Mucosa of rectum (tissue), 2 donors: ENCODE data around the gene FAM9C.

ENCODE experiments used
- H3K27ac ChIP-seq, 2 donors: one replicate each; pipeline ENCODE4 v1.7.0; 2013; ENCODE audit warnings: inconsistent platforms in 2 of 2, low read depth in 2 of 2, low read length in 2 of 2
- H3K27me3 ChIP-seq, 2 donors: one replicate each; pipeline ENCODE4 v1.7.0; 2013; ENCODE audit warnings: low read length in 2 of 2; ENCODE audit not compliant: control insufficient read depth in 2 of 2, insufficient read depth in 2 of 2
- H3K36me3 ChIP-seq, 2 donors: one replicate each; pipeline ENCODE4 v1.7.0; 2013; ENCODE audit warnings: low read length in 2 of 2; ENCODE audit not compliant: control insufficient read depth in 2 of 2, insufficient read depth in 2 of 2
- H3K4me1 ChIP-seq, 2 donors: one replicate each; pipeline ENCODE4 v1.7.0; 2013; ENCODE audit warnings: low read length in 2 of 2, mild to moderate bottlenecking in 1 of 2; ENCODE audit not compliant: control insufficient read depth in 2 of 2, insufficient read depth in 2 of 2
- H3K4me3 ChIP-seq, 2 donors: one replicate each; pipeline ENCODE4 v1.7.0; 2013; ENCODE audit warnings: low read length in 2 of 2
- H3K9ac ChIP-seq, 2 donors: one replicate each; pipeline ENCODE4 v1.7.0; 2013; ENCODE audit warnings: low read length in 2 of 2, low read depth in 1 of 2, mild to moderate bottlenecking in 1 of 2
- H3K9me3 ChIP-seq, 2 donors: one replicate each; pipeline ENCODE4 v1.7.0; 2013; ENCODE audit warnings: low read length in 2 of 2; ENCODE audit not compliant: control insufficient read depth in 2 of 2
- donor health status: healthy.
- donor health status: Normal muscosa, but diverticular disease.

FAM9C gene

GRCh38 chrX:12997906-12998687 lies 46.3 kb downstream of the FAM9C start:
- Histone ChIP-seq H3K9me3 (no peaks in the 10 kb centered on the region), H3K4me3 (no peak overlapping the region), H3K4me1 (peaks cover 16 to 39% of the 10 kb centered on the region in 2 donors), H3K36me3 (no peaks in the 10 kb centered on the region), H3K27ac (peak overlapping the region; percentile 58 to 67), H3K27me3 (no peaks in the 10 kb centered on the region), H3K9ac (peak overlapping the region in 1 of 2 donors; percentile 44)

- Histone ChIP-seq H3K36me3 (no peaks in the 10 kb centered on the region), H3K4me1 (peaks cover 14 to 35% of the 10 kb centered on the region in 2 donors)
These were observed 47.4 kb downstream of the FAM9C start for GRCh38 chrX:12996934-12997435.

GRCh38 chrX:12994321-12994720 lies 50.1 kb downstream of the FAM9C start:
- Histone ChIP-seq H3K27ac (peak overlapping the region; percentile 43 to 78), H3K4me3 (no peak overlapping the region), H3K4me1 (peaks cover 8 to 18% of the 10 kb centered on the region in 2 donors), H3K27me3 (no peaks in the 10 kb centered on the region), H3K9me3 (no peaks in the 10 kb centered on the region), H3K9ac (no peak overlapping the region), H3K36me3 (no peaks in the 10 kb centered on the region)

More at GRCh38 chrX:12996934-12997435, 47.4 kb downstream of the FAM9C start:
- peak overlapping the region; percentile 58 to 67 for H3K27ac ChIP-seq
- no peak overlapping the region for H3K9ac ChIP-seq
- H3K9me3 ChIP-seq, result no peaks in the 10 kb centered on the region
- H3K4me3 ChIP-seq, result no peak overlapping the region
- no peaks in the 10 kb centered on the region for H3K27me3 ChIP-seq

- Histone ChIP-seq H3K9me3 (no peaks in the 10 kb centered on the region), H3K9ac (no peak overlapping the region), H3K27ac (peak overlapping the region; percentile 43 to 78), H3K36me3 (no peaks in the 10 kb centered on the region), H3K27me3 (no peaks in the 10 kb centered on the region), H3K4me1 (peaks cover 7 to 15% of the 10 kb centered on the region in 2 donors), H3K4me3 (no peak overlapping the region)
These were observed 50.6 kb downstream of the FAM9C start for GRCh38 chrX:12993826-12994225.

GRCh38 chrX:12992544-12993118 lies 51.8 kb downstream of the FAM9C start:
- Histone ChIP-seq H3K4me1 (peaks cover 3 to 5% of the 10 kb centered on the region in 2 donors), H3K36me3 (no peaks in the 10 kb centered on the region), H3K9me3 (no peaks in the 10 kb centered on the region), H3K4me3 (no peak overlapping the region), H3K27me3 (no peaks in the 10 kb centered on the region), H3K9ac (no peak overlapping the region), H3K27ac (no peak overlapping the region)

GRCh38 chrX:12991575-12991974 lies 52.8 kb downstream of the FAM9C start:
- H3K27ac ChIP-seq, result no peak overlapping the region
- no peak overlapping the region for H3K9ac ChIP-seq
- H3K27me3 ChIP-seq, result no peaks in the 10 kb centered on the region
- H3K4me1 ChIP-seq, result peaks cover 0 to 2% of the 10 kb centered on the region in 2 donors
- H3K4me3 ChIP-seq, result no peak overlapping the region
- no peaks in the 10 kb centered on the region for H3K9me3 ChIP-seq
- H3K36me3 ChIP-seq, result no peaks in the 10 kb centered on the region

- H3K4me1 ChIP-seq, result peaks cover 0 to 3% of the 10 kb centered on the region in 2 donors
- H3K9me3 ChIP-seq, result no peaks in the 10 kb centered on the region
- no peak overlapping the region for H3K9ac ChIP-seq
- H3K27me3 ChIP-seq, result no peaks in the 10 kb centered on the region
- H3K4me3 ChIP-seq, result no peak overlapping the region
- H3K36me3 ChIP-seq, result no peaks in the 10 kb centered on the region
- no peak overlapping the region for H3K27ac ChIP-seq
These were observed 55.0 kb downstream of the FAM9C start for GRCh38 chrX:12989461-12989860.

- Histone ChIP-seq H3K9me3 (no peaks in the 10 kb centered on the region), H3K4me1 (peaks cover 0 to 5% of the 10 kb centered on the region in 2 donors), H3K4me3 (peak overlapping the region in 1 of 2 donors; percentile 1), H3K27me3 (no peaks in the 10 kb centered on the region), H3K9ac (no peak overlapping the region), H3K36me3 (no peaks in the 10 kb centered on the region), H3K27ac (peak overlapping the region; percentile 11 to 45)
These were observed 55.6 kb downstream of the FAM9C start for GRCh38 chrX:12988797-12989196.

- peaks cover 0 to 5% of the 10 kb centered on the region in 2 donors for H3K4me1 ChIP-seq
- no peaks in the 10 kb centered on the region for H3K36me3 ChIP-seq
- H3K4me3 ChIP-seq, result no peak overlapping the region
- no peaks in the 10 kb centered on the region for H3K27me3 ChIP-seq
- H3K27ac ChIP-seq, result peak overlapping the region; percentile 11 to 45
- no peak overlapping the region for H3K9ac ChIP-seq
- H3K9me3 ChIP-seq, result no peaks in the 10 kb centered on the region
These were observed 56.4 kb downstream of the FAM9C start for GRCh38 chrX:12987900-12988594.

GRCh38 chrX:12987340-12987739 lies 57.1 kb downstream of the FAM9C start:
- H3K27ac ChIP-seq, result no peak overlapping the region
- peaks cover 0 to 3% of the 10 kb centered on the region in 2 donors for H3K27me3 ChIP-seq
- H3K9me3 ChIP-seq, result no peaks in the 10 kb centered on the region

More at GRCh38 chrX:12987340-12987739, 57.1 kb downstream of the FAM9C start:
- no peaks in the 10 kb centered on the region for H3K36me3 ChIP-seq
- no peak overlapping the region for H3K9ac ChIP-seq
- H3K4me3 ChIP-seq, result no peak overlapping the region
- H3K4me1 ChIP-seq, result peaks cover 0 to 5% of the 10 kb centered on the region in 2 donors
